ENCODE data around the gene ITIH4.

ITIH4 gene

DNA sequence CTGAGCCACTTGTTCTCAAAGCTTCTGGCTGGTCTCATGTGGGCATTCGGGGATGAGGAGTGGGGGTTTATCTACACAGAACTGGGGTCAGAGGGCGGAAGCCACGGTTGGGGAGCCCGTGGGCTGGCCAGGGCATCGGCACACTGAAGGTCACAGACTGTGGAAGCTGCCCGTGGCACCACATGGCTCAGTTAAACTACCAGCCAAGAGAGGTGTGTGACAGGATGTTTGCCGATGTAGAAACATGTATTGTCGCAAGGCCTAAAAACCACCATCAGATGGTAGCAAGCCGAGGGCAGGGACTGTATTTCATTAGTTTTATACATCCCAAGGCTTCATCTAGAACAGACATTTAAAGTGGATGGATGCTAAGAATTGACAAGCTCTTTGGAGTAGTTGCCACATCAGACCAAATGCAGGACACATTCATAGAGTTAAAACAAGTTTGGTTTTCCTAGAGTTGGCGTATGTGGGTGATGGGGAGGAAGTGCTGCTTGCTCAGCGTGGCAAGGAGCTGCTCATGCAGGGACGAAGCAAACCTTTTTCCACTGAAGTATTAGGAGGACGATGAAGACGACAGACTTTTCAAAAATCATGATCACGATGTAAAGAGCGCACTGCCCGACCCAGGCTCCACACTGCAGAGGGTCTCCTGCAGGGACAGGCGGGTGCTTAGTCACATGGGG, 14.0 kb upstream of the ITIH4 start:
- FAIRE-seq (no peak), DNase-seq (ENCODE audit: insufficient read length, low spot score) (no peak)

DNA sequence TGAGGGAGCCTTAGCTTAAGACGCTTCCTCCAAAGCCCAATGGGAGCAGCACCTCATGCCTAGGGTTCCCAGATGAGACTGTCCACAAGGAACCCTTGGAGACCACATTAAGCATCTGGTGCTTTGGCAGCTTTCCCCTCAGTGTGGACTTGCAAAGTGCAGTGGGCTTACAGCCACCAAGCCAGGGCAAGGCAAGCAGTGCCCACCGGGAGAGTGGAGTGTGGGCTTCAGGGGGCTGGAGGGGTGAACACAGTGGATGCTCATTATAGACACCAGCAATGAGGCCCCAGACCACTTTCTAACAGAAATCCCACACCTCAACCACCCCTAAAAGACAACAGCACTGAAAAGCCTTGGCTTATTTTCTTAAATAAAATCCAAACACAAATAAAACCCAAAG, 13.4 kb upstream of the ITIH4 start:
- DNase-seq (ENCODE audit: insufficient read length, low spot score), result no peak
- FAIRE-seq, result no peak
- TF ChIP-seq POLR2A (IDR thresholded peaks at IDR 0.05; ENCODE audit: low read depth, low read length), result no peak

More for the DNA sequence above, 14.0 kb upstream of the ITIH4 start:
- no peak for TF ChIP-seq POLR2A (IDR thresholded peaks at IDR 0.05; ENCODE audit: low read depth, low read length)

DNA sequence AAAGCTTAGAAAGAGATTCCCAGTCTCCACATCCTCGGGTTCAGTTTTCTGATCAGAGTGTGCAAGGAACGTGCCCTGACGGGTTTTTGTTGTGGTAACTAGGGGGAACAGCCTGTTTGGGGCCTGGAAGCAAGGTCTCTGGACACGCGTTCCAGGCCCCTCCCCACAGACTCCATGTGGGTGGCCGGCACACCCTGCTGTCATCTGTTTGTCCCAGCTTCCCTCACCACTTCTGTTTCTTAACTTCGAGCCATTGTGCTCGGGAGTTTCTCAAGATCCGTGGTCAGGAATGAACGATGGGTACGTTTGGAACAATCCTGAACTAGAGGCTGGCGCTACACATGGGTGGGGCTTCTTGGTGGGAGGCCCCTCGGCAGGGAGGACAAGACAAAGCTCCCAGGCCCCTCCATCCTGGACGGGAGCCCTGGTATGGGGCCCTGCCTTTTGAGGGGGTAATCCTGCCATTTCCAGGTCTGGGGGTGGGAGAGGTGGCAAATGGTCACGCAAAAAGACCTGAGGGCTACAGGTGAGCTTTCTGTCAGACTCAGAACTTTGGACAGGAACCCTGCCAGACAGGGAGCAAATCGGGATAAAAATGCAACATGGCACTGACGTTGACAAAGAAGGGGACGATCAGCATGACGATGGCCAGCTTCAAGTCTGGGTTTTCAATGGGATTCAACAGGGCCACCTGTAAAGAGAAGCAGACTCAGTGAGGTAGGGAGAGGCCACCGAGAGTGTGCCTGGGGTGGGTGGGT, 12.8 kb upstream of the ITIH4 start:
- no peak for TF ChIP-seq POLR2A (IDR thresholded peaks at IDR 0.05; ENCODE audit: low read depth, low read length)
- FAIRE-seq (no peak), DNase-seq (ENCODE audit: insufficient read length, low spot score) (no peak)

DNA sequence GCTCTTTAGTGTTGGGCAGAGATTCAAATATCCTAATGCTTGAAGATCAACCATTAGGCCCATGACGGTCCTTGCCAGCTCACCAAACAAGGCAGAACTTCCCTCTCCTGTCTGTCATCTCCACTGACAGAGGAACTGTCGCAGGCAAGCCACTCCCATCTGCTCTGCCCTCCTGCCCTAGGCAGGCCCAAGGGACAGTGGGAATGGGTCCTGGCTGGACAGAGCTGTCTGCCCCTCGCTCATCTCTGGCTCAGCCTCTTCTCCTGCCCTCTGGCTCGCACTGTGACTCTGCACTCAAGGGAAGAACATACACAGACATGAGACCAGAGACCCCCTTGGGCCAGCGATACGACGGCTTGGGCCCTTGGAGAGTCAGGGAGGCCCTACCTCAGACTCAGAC, 12.0 kb upstream of the ITIH4 start:
- no peak for DNase-seq (ENCODE audit: insufficient read length, low spot score)
- no peak for TF ChIP-seq POLR2A (IDR thresholded peaks at IDR 0.05; ENCODE audit: low read depth, low read length)

GRCh38 chr3:52841981-52842340, 11.5 kb upstream of the ITIH4 start:
- DNase-seq (ENCODE audit: insufficient read length, low spot score) (no peak), FAIRE-seq (no peak)
- TF ChIP-seq POLR2A (IDR thresholded peaks at IDR 0.05; ENCODE audit: low read depth, low read length), result no peak

More for the DNA sequence above, 12.0 kb upstream of the ITIH4 start:
- no peak for FAIRE-seq

- no peak for FAIRE-seq
- no peak for DNase-seq (ENCODE audit: insufficient read length, low spot score)
- no peak for TF ChIP-seq POLR2A (IDR thresholded peaks at IDR 0.05; ENCODE audit: low read depth, low read length)
These were observed 10.9 kb upstream of the ITIH4 start for GRCh38 chr3:52841211-52841980.

- no peak for FAIRE-seq
- no peak for DNase-seq (ENCODE audit: insufficient read length, low spot score)
- TF ChIP-seq POLR2A (IDR thresholded peaks at IDR 0.05; ENCODE audit: low read depth, low read length), result no peak
These were observed 9.5 kb upstream of the ITIH4 start for GRCh38 chr3:52839892-52840545.

- TF ChIP-seq POLR2A (IDR thresholded peaks at IDR 0.05; ENCODE audit: low read depth, low read length), result no peak
- FAIRE-seq, result no peak
These were observed 8.8 kb upstream of the ITIH4 start for GRCh38 chr3:52839268-52839575.

DNA sequence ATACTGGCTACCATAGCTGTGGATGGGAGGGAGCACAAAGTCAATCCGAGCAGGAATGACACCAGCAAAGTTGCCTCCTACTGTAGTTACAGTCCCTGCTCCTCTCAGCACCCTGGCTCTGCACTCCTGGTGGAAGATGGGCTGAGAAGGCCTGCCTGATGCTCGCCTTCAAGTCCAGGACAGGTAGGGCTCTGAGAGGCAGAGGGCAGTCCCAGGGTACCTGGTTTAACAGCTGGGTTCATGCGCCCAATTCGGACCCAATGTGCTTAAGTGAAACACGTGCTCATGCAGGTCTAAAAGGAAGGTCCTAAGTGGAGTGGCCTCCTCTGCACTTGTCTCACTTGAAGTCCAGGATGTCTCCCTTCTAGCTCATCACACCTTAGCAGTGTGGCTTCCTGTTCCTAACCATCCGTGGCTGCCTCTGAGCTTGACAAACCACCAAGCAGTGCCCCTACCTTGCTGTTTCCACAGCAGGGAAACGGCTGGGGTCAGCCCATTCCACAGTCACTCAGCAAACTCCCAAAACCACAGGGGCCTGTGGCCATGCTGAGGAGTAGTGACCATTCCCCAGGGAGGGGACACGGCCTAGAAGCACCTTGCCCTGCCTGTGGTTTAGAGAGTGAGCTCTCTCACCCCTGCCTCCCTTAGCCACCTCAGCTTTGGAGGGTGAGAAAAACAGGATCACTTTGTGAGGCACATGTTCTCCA, 8.2 kb upstream of the ITIH4 start:
- no peak for TF ChIP-seq POLR2A (IDR thresholded peaks at IDR 0.05; ENCODE audit: low read depth, low read length)
- no peak for FAIRE-seq

More at GRCh38 chr3:52839268-52839575, 8.8 kb upstream of the ITIH4 start:
- DNase-seq (ENCODE audit: insufficient read length, low spot score), result no peak

GRCh38 chr3:52836986-52837385, 6.5 kb upstream of the ITIH4 start:
- no peak for DNase-seq (ENCODE audit: insufficient read length, low spot score)
- no peak for TF ChIP-seq POLR2A (IDR thresholded peaks at IDR 0.05; ENCODE audit: low read depth, low read length)
- FAIRE-seq, result no peak

More for the DNA sequence above, 8.2 kb upstream of the ITIH4 start:
- DNase-seq (ENCODE audit: insufficient read length, low spot score), result no peak

- TF ChIP-seq POLR2A (IDR thresholded peaks at IDR 0.05; ENCODE audit: low read depth, low read length), result no peak
- FAIRE-seq, result no peak
- no peak for DNase-seq (ENCODE audit: insufficient read length, low spot score)
These were observed 6.0 kb upstream of the ITIH4 start for GRCh38 chr3:52836471-52836845.

- no peak for DNase-seq (ENCODE audit: insufficient read length, low spot score)
- TF ChIP-seq POLR2A (IDR thresholded peaks at IDR 0.05; ENCODE audit: low read depth, low read length), result no peak
- no peak for FAIRE-seq
These were observed 5.4 kb upstream of the ITIH4 start for GRCh38 chr3:52835766-52836470.

Data from H54 (cell line).